IMR-90 (cell line): Measurements from ENCODE around the gene C14orf180. TPM values are rescaled to one million over a fixed set of nuclear protein-coding genes. Genes with fewer than 3 reads are reported as not detected.

Source experiments
- ATAC-seq: fragments of 200-7000 bp; cut with Tn5 transposase; 2 replicates; pipeline ENCODE4 v1.9.1; 2020; ENCODE audit warnings: low read depth, mild to moderate bottlenecking, moderate library complexity
- BruUV-seq: library from RNA; stranded (reverse); fragments of 400-500 nt; replicated peaks from 2 replicates; lab custom pipeline; 2021; lab: Mats Ljungman, UMichigan
- CTCF ChIA-PET: fragments of 300-600 bp; formaldehyde crosslinking; extraction: SDS; loops from one replicate; lab custom pipeline; 2021; ENCODE audit warnings: antibody characterized with exemption; lab: Yijun Ruan, JAX
- POLR2A ChIA-PET: fragments of 300-600 bp; sonication (Branson Sonifier 250); formaldehyde crosslinking; loops from one replicate; lab custom pipeline; 2022; ENCODE audit warnings: antibody characterized with exemption; ENCODE audit not compliant: unreplicated experiment; lab: Charles Lee
- DNase-seq: peaks from one replicate; pipeline ENCODE4 v3.0.0; 2013
- H2AFZ ChIP-seq: replicated peaks from 2 replicates; pipeline ENCODE3; 2013; ENCODE audit warnings: low read length, mild to moderate bottlenecking; ENCODE audit not compliant: poor library complexity
- H2AK5ac ChIP-seq: 2 replicates; pipeline ENCODE4 v1.6.1; 2013; ENCODE audit warnings: low read depth, low read length, inconsistent platforms
- H2AK9ac ChIP-seq: replicated peaks from 2 replicates; pipeline ENCODE3; 2013; ENCODE audit warnings: mild to moderate bottlenecking, low read depth, low read length, moderate library complexity; ENCODE audit not compliant: poor library complexity
- H2BK120ac ChIP-seq: 2 replicates; pipeline ENCODE4 v1.6.1; 2013; ENCODE audit warnings: low read depth, low read length, inconsistent platforms
- H2BK15ac ChIP-seq: 3 replicates; pipeline ENCODE4 v1.6.1; 2013; ENCODE audit warnings: low read depth, low read length, inconsistent platforms
- H2BK20ac ChIP-seq: 2 replicates; pipeline ENCODE4 v1.6.1; 2013; ENCODE audit warnings: low read depth, mild to moderate bottlenecking, inconsistent platforms, low read length, moderate library complexity
- H2BK5ac ChIP-seq: 2 replicates; pipeline ENCODE4 v1.6.1; 2013; ENCODE audit warnings: mild to moderate bottlenecking, low read depth, low read length, inconsistent platforms; ENCODE audit not compliant: poor library complexity, severe bottlenecking
- H3K14ac ChIP-seq: replicated peaks from 2 replicates; pipeline ENCODE4 v1.6.1; 2013; ENCODE audit warnings: low read depth, low read length, inconsistent platforms
- H3K18ac ChIP-seq: 2 replicates; pipeline ENCODE4 v1.6.1; 2013; ENCODE audit warnings: low read depth, low read length, control low read depth
- H3K23ac ChIP-seq: 2 replicates; pipeline ENCODE4 v1.6.1; 2013; ENCODE audit warnings: low read depth, low read length, inconsistent platforms
- H3K27ac ChIP-seq: 2 replicates; pipeline ENCODE4 v1.5.1; 2013; ENCODE audit warnings: mild to moderate bottlenecking, control low read depth, low read length; ENCODE audit not compliant: insufficient read depth
- H3K27me3 ChIP-seq: 2 replicates; pipeline ENCODE4 v1.6.1; 2013; ENCODE audit warnings: low read length; ENCODE audit not compliant: control insufficient read depth, insufficient read depth
- H3K36me3 ChIP-seq: 2 replicates; pipeline ENCODE4 v1.6.1; 2013; ENCODE audit warnings: low read length, mixed read lengths; ENCODE audit not compliant: control insufficient read depth, insufficient read depth
- H3K4ac ChIP-seq: 2 replicates; pipeline ENCODE4 v1.6.1; 2013; ENCODE audit warnings: low read depth, low read length, inconsistent platforms
- H3K4me1 ChIP-seq: 2 replicates; pipeline ENCODE4 v1.6.1; 2013; ENCODE audit warnings: low read length, mixed read lengths; ENCODE audit not compliant: control insufficient read depth, insufficient read depth
- H3K4me2 ChIP-seq: 2 replicates; pipeline ENCODE4 v1.6.1; 2013; ENCODE audit warnings: low read depth, mild to moderate bottlenecking, control low read depth, low read length, moderate library complexity
- H3K4me3 ChIP-seq: 2 replicates; pipeline ENCODE4 v1.5.1; 2013; ENCODE audit warnings: low read depth, mild to moderate bottlenecking, control low read depth, low read length, moderate library complexity; ENCODE audit not compliant: insufficient read depth
- H3K56ac ChIP-seq: 2 replicates; pipeline ENCODE4 v1.6.1; 2013; ENCODE audit warnings: low read length, inconsistent platforms; ENCODE audit not compliant: insufficient read depth; ENCODE audit errors: extremely low read depth
- H3K79me1 ChIP-seq, 2 experiments: 2 replicates each; pipeline ENCODE4 v1.6.1; 2013; ENCODE audit warnings: low read length in 2 of 2, inconsistent platforms in 1 of 2, low read depth in 1 of 2
- H3K9ac ChIP-seq: 2 replicates; pipeline ENCODE4 v1.6.1; 2013; ENCODE audit warnings: low read depth, low read length, control low read depth
- H3K9me1 ChIP-seq: 2 replicates; pipeline ENCODE4 v1.6.1; 2013; ENCODE audit warnings: low read length, inconsistent platforms; ENCODE audit not compliant: insufficient read depth
- H3K9me3 ChIP-seq: 2 replicates; pipeline ENCODE4 v1.6.1; 2013; ENCODE audit warnings: low read length; ENCODE audit not compliant: control insufficient read depth, insufficient read depth
- H4K20me1 ChIP-seq: 2 replicates; pipeline ENCODE4 v1.6.1; 2013; ENCODE audit warnings: low read length, inconsistent platforms; ENCODE audit not compliant: insufficient read depth
- H4K5ac ChIP-seq: 2 replicates; pipeline ENCODE4 v1.6.1; 2013; ENCODE audit warnings: mild to moderate bottlenecking, low read depth, low read length, control low read depth
- H4K8ac ChIP-seq, 2 experiments: 2 replicates each; pipeline ENCODE4 v1.6.1; 2013; ENCODE audit warnings: low read depth in 2 of 2, low read length in 2 of 2, control low read depth in 1 of 2, inconsistent platforms in 1 of 2
- H4K91ac ChIP-seq: 2 replicates; pipeline ENCODE4 v1.6.1; 2013; ENCODE audit warnings: low read depth, low read length, inconsistent platforms; ENCODE audit not compliant: insufficient read depth
- BHLHE40 ChIP-seq: fragments of 150-350 bp; IDR thresholded peaks from 2 replicates; pipeline ENCODE4 v1.6.1; 2016; ENCODE audit warnings: mild to moderate bottlenecking, low read depth, low read length
- WGBS, 2 experiments: methylation state at CpG; one replicate each; pipeline versions ENCODE4 v1.1.5 to v1.1.7; 2013; ENCODE audit warnings: missing lambda C conversion rate in 2 of 2; ENCODE audit not compliant: insufficient read length in 1 of 2; ENCODE audit errors: extremely low coverage in 2 of 2; 5-methylcytosine and 5-hydroxymethylcytosine counted together
- dilution Hi-C: fragments of 300-500 bp; cut with HindIII; formaldehyde crosslinking; loops from one replicate; pipeline ENCODE4 v1.14.3; 2018; ENCODE audit warnings: low sequenced_read_pairs; ENCODE audit not compliant: unreplicated experiment
- in situ Hi-C: fragments of 300-500 bp; cut with MboI; formaldehyde crosslinking; loops from 3 replicates; pipeline ENCODE4 v1.14.3; 2019; ENCODE audit warnings: low sequenced_read_pairs, inconsistent platforms, mixed read lengths
- intact Hi-C: fragments of 100-400 bp; cut with micrococcal nuclease; formaldehyde crosslinking; loops from 2 replicates; pipeline ENCODE4 v1.10.0; 2022
- polyA plus RNA-seq, 3 experiments: library from polyadenylated mRNA; depleted of rRNA; stranded (reverse); fragments of >200 nt; gene quantifications; 2 replicates each; pipeline ENCODE4 v1.2.3, GENCODE V29; 2012; ENCODE audit warnings: low replicate concordance in 1 of 3
- total RNA-seq: library from RNA; depleted of rRNA; stranded (reverse); fragments of >200 nt; gene quantifications from 2 replicates; pipeline ENCODE4 v1.2.3, GENCODE V29; 2012

Gene C14orf180
- total and polyA plus RNA-seq, 2 of the 4 experiments (the other 2 are of a cell fraction): not detected

DNA sequence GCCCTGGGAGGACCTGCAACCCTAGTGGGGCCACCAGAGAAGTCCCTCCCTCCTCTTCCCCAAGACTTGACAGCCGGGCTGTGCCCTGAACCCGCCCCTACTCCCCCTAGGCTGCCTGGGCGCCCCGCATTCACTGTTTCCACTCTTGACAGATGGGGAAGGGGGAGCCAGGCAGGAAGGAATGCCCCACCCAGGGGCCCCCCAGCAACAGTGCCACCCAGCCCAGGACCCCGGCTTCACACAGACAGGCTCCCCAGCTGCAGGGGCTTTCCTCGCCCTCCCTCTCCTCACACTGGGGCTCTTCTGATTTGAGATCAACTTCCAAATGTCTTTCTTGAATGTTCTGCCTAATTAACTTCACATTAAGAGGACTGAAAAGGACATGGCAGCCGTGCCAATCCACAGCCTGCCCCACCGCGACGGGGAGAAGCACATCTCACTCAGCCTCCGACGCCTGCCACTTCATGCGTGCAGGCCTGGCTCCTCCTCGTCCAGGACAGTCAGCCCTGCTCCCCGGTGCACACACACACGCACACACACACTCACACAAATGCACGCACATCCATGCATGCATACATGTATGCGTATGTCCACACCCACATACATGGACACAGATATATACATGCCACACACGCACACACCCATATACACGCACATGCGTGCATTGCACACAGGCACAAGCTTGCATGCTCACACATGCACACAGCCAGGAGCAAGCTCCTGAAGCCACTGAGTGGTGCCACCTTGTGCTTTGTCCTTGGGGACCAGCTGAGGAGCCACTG, 19.6 kb upstream of the C14orf180 start:
- no TSS peak for BruUV-seq
- Histone ChIP-seq H2AK9ac (no peak overlapping the region), H2AFZ (no peak overlapping the region), H2BK5ac (no peak overlapping the region), H2BK15ac (no peak overlapping the region), H3K4me2 (no peak overlapping the region), H3K14ac (no peak overlapping the region), H3K9me3 (no peaks in the 10 kb centered on the region), H3K36me3 (no peaks in the 10 kb centered on the region), H3K27me3 (peaks cover 2% of the 10 kb centered on the region; the same call in 1 of the 2 replicates), H3K4me1 (no peaks in the 10 kb centered on the region), H2BK20ac (no peak overlapping the region), H3K79me1 (no peaks in the 10 kb centered on the region), H4K8ac (no peak overlapping the region), H3K9ac (no peak overlapping the region), H3K56ac (no peak overlapping the region), H3K4ac (no peak overlapping the region), H3K4me3 (no peak overlapping the region), H3K9me1 (no peaks in the 10 kb centered on the region), H4K20me1 (no peaks in the 10 kb centered on the region), H4K91ac (no peak overlapping the region), H2AK5ac (no peak overlapping the region), H2BK120ac (no peak overlapping the region), H3K27ac (no peak overlapping the region), H3K18ac (no peak overlapping the region), H3K23ac (no peak overlapping the region), H4K5ac (no peak overlapping the region)
- ChIA-PET CTCF (no interaction called here), POLR2A (no interaction called here)
- ATAC-seq (no peak), DNase-seq (no peak)
- dilution Hi-C loops: no loop called here
- in situ Hi-C loops: loop anchor here (25.0 kb wide), 1 partner anchor 473 kb away; the partner anchor contains the start of gene ASPG
- TF ChIP-seq BHLHE40: no peak
- intact Hi-C loops: no loop called here
- WGBS, 2 experiments: 71% methylated on average over 14 of the region's 21 CpGs; no CpG with 5 or more reads in 1 of the 2 experiments
